ENCODE results near the gene ATG9B. TPM values are rescaled to one million over a fixed set of nuclear protein-coding genes. Genes with fewer than 3 reads are reported as not detected.

Gene ATG9B
- total RNA-seq, 3 donors from 2014 or later (not counting 1 experiment from before 2014, with no cell fraction given): 4.4 to 4.6 (median 4.5) TPM

DNA sequence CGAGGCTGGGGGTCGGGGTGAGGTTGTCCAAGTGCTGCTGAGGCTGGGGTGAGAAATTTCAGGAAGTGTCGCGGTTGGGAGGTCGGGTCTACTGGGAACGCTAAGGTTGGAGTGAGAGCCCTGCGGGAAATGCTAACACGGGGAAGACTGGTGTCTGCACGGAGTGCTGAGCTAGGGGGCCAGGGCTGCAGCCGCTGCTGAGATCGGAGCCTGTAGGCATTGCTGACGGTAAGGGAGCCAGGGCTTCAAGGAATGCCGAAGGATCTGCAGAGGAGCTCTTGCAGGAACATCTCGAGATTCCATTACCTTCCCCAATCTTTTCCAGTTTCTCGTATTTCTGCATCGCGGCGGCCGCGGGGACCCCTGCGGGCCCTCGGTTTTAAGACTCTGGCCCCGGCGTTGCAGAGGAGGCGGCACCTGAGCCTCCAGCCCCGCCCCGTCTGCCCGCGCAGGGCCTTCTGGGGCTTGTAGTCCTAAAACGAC is 33.3 kb upstream of the ATG9B start, which contains the start of gene CDK5:
TSS of gene CDK5 (minus strand) at position 392 of the 483 bp plus-strand sequence. CDS start at position 343, 49 bp downstream.
- no peaks in the 10 kb centered on the region for H3K36me3 Mint-ChIP-seq
- DNase-seq (no peak), ATAC-seq (peak in 2 of 3 donors; percentile 0 to 1)
- H3K9me3 Mint-ChIP-seq: no peaks in the 10 kb centered on the region
- peaks cover 16 to 48% of the 10 kb centered on the region in 2 donors for H3K4me1 Mint-ChIP-seq
- peak within 1 kb of the TSS; percentile 91 to 93 for H3K27ac Mint-ChIP-seq
- H3K27me3 Mint-ChIP-seq (ENCODE audit: low read depth in 2 of 2): peaks cover 0 to 2% of the 10 kb centered on the region in 2 donors
- TF ChIP-seq, protein P1, sequence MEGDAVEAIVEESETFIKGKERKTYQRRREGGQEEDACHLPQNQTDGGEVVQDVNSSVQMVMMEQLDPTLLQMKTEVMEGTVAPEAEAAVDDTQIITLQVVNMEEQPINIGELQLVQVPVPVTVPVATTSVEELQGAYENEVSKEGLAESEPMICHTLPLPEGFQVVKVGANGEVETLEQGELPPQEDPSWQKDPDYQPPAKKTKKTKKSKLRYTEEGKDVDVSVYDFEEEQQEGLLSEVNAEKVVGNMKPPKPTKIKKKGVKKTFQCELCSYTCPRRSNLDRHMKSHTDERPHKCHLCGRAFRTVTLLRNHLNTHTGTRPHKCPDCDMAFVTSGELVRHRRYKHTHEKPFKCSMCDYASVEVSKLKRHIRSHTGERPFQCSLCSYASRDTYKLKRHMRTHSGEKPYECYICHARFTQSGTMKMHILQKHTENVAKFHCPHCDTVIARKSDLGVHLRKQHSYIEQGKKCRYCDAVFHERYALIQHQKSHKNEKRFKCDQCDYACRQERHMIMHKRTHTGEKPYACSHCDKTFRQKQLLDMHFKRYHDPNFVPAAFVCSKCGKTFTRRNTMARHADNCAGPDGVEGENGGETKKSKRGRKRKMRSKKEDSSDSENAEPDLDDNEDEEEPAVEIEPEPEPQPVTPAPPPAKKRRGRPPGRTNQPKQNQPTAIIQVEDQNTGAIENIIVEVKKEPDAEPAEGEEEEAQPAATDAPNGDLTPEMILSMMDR (IDR thresholded peaks at IDR 0.05): no peak
- H3K4me3 ChIP-seq (ENCODE audit: low read length): peak within 1 kb of the TSS; percentile 68
- WGBS (ENCODE audit: insufficient coverage): under 1% methylated on average over 30 of the region's 30 CpGs
- H3K27me3 ChIP-seq (ENCODE audit: control insufficient read depth, insufficient read depth, low read length): no peaks in the 10 kb centered on the region
- peaks cover 37% of the 10 kb centered on the region for H3K4me1 ChIP-seq (ENCODE audit: control insufficient read depth, insufficient read depth, low read length)
- intact Hi-C loops (cut with micrococcal nuclease): loop anchor here (1.0 kb wide), 1 partner anchor 170 kb away; the partner anchor contains the start of gene ABCF2
- H3K36me3 ChIP-seq (ENCODE audit: control insufficient read depth, insufficient read depth, low read length): no peaks in the 10 kb centered on the region
- peak within 1 kb of the TSS; percentile 90 for H3K27ac ChIP-seq (ENCODE audit: low read length)
- peak within 1 kb of the TSS; percentile 96 for H3K4me3 Mint-ChIP-seq
- H3K9me3 ChIP-seq (ENCODE audit: control insufficient read depth, insufficient read depth, low read length): no peaks in the 10 kb centered on the region

DNA sequence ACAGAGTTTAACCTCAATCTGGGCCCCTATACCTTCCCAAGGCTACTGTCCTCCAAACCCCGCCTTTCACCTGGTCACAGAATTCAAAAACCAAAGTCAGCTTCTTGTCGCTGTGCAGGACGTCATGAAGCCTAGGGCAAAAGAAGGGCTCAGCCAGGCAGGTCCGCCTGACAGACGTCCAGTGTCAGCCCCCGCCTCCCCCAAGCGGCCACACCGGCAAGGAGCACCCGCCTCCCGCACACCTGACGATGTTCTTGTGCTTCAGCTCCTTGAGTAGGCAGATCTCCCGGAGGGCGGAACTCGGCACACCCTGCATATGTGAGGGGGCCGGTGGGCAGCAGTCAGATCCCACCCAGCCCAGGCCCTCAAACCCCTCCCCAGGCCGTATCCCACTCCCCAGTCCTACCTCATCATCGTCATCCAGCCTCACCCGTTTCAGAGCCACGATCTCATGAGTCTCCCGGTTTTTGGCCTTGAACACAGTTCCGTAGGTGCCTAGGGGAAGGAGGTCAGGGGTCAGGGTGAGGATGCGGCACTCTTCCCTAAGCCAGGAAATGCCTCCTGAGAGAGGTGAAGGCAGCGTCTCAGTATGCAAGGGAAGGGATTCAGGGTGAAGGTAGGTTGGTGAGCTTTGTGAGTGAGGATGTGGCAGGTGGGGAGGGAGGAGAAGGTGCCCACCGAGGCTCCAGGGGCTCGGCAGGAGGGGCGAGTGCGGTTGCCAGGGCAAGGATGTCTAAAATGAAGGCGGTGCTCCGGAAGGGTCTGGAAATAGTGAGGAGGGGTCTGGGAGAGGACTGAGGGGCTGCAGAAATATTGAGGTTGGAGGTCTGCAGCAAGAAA is 32.6 kb upstream of the ATG9B start:
- no peak for ATAC-seq
- DNase-seq: peak in 1 of 2 donors; percentile 23
- Histone ChIP-seq H3K27me3 (ENCODE audit: control insufficient read depth, insufficient read depth, low read length) (no peaks in the 10 kb centered on the region), H3K4me3 (ENCODE audit: low read length) (peak overlapping the region; percentile 68), H3K36me3 (ENCODE audit: control insufficient read depth, insufficient read depth, low read length) (no peaks in the 10 kb centered on the region), H3K4me1 (ENCODE audit: control insufficient read depth, insufficient read depth, low read length) (peaks cover 37% of the 10 kb centered on the region), H3K9me3 (ENCODE audit: control insufficient read depth, insufficient read depth, low read length) (no peaks in the 10 kb centered on the region), H3K27ac (ENCODE audit: low read length) (no peak overlapping the region)
- Mint-ChIP-seq H3K4me1 (peaks cover 16 to 48% of the 10 kb centered on the region in 2 donors), H3K36me3 (no peaks in the 10 kb centered on the region), H3K27ac (peak overlapping the region; percentile 91 to 93), H3K4me3 (peak overlapping the region; percentile 96), H3K9me3 (no peaks in the 10 kb centered on the region), H3K27me3 (ENCODE audit: low read depth in 2 of 2) (peaks cover 0 to 4% of the 10 kb centered on the region in 2 donors)
- 67% methylated on average over 29 of the region's 29 CpGs for WGBS (ENCODE audit: insufficient coverage)
- intact Hi-C loops (cut with micrococcal nuclease): loop anchor here (1.0 kb wide), 1 partner anchor 170 kb away; the partner anchor contains the start of gene ABCF2
- TF ChIP-seq, protein P1 (IDR thresholded peaks at IDR 0.05): no peak

DNA sequence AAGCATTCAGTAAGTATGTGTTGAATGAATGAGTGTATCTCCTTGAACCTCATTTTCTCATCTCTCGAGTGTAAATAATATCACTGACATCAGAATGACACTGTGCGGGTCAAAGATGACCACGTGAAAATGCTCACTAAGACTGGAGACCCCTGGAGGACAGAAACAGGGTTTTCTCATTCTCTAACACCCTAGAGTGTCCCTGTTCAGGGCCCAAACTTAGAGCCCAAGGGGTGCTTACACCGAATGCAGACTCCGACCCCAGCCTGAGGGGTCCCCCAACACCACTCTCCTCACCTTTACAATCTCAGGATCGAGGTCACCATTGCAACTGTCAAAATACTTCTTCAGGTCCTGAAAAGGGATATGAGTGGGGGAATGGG is 32.0 kb upstream of the ATG9B start:
- Mint-ChIP-seq H3K9me3 (no peaks in the 10 kb centered on the region), H3K4me1 (peaks cover 16 to 42% of the 10 kb centered on the region in 2 donors), H3K36me3 (no peaks in the 10 kb centered on the region), H3K4me3 (peak overlapping the region; percentile 53), H3K27me3 (ENCODE audit: low read depth in 2 of 2) (peaks cover 0 to 6% of the 10 kb centered on the region in 2 donors), H3K27ac (no peak overlapping the region)
- TF ChIP-seq, protein P1 (IDR thresholded peaks at IDR 0.05): no peak
- Histone ChIP-seq H3K4me3 (ENCODE audit: low read length) (no peak overlapping the region), H3K27ac (ENCODE audit: low read length) (no peak overlapping the region), H3K9me3 (ENCODE audit: control insufficient read depth, insufficient read depth, low read length) (no peaks in the 10 kb centered on the region), H3K4me1 (ENCODE audit: control insufficient read depth, insufficient read depth, low read length) (peaks cover 41% of the 10 kb centered on the region), H3K27me3 (ENCODE audit: control insufficient read depth, insufficient read depth, low read length) (no peaks in the 10 kb centered on the region), H3K36me3 (ENCODE audit: control insufficient read depth, insufficient read depth, low read length) (no peaks in the 10 kb centered on the region)
- no peak for DNase-seq
- WGBS (ENCODE audit: insufficient coverage): 94% methylated on average over 5 of the region's 6 CpGs
- intact Hi-C loops (cut with micrococcal nuclease): no loop called here
- no peak for ATAC-seq
